Motor neuron (in vitro differentiated cells): ENCODE measurements around the gene CFAP52. TPM values are rescaled to one million over a fixed set of nuclear protein-coding genes. Genes with fewer than 3 reads are reported as not detected.
"Not testable (repeated sequence)": the region's sequence is repeated elsewhere in the genome, so short reads cannot be mapped to it uniquely, and the experiment has no call there.

Experiments used
- ATAC-seq, 8 experiments: fragments of 200-7000 bp; cut with Tn5 transposase; replicated peaks in 6 of 8; 2 replicates each; pipeline ENCODE4 v1.8.0; 2021; ENCODE audit warnings: mild to moderate bottlenecking in 8 of 8, moderate library complexity in 8 of 8
- H3K27ac ChIP-seq, 2 donors: fragments of 250-450 bp; sonication (Bioruptor Pico); 2 replicates each; pipeline ENCODE4 v1.9.0; 2021; ENCODE audit warnings: antibody characterized with exemption in 2 of 2, mild to moderate bottlenecking in 2 of 2, moderate library complexity in 1 of 2
- H3K4me1 ChIP-seq, 2 donors: fragments of 250-450 bp; sonication (Bioruptor Pico); replicated peaks in 1 of 2; 2 replicates each; pipeline ENCODE4 v1.6.1; 2021; ENCODE audit warnings: antibody characterized with exemption in 2 of 2, mild to moderate bottlenecking in 2 of 2, moderate library complexity in 1 of 2
- H3K4me3 ChIP-seq, 5 donors: fragments of 250-450 bp; sonication (Bioruptor Pico); 2 replicates each; pipeline ENCODE4 v1.9.0; 2021; ENCODE audit warnings: antibody characterized with exemption in 5 of 5, mild to moderate bottlenecking in 5 of 5, moderate library complexity in 4 of 5
- WGBS, 10 experiments: fragments of 450-650 bp; shearing (Covaris generic); methylation state at CpG; one replicate each; pipeline ENCODE4 v1.0.0; 2022; 5-methylcytosine and 5-hydroxymethylcytosine counted together
- in situ Hi-C, 9 experiments: fragments of 400-800 bp; cut with MboI; loops; one replicate each; pipeline ENCODE4 v1.15.0; 2021; ENCODE audit warnings: low sequenced_read_pairs in 9 of 9, low pct_unique_long_range_greater_than_20kb in 2 of 9; ENCODE audit not compliant: unreplicated experiment in 9 of 9
- total RNA-seq, 8 experiments: library from RNA; unstranded; fragments of 300-600 nt; gene quantifications; 2 replicates each; pipeline versions ENCODE4 v1.2.3 to v1.2.4, GENCODE V29; 2022

The CFAP52 gene
- total RNA-seq, 8 experiments from 2014 or later = 0.15 to 62.3 (median 0.71) TPM

- no peak overlapping the region for H3K27ac ChIP-seq
- 0 to 20% (median 4%) methylated on average over 1 to 4 of the region's 4 CpGs; no CpG with 5 or more reads in 2 of the 10 experiments for WGBS, 10 experiments
- peaks cover 2 to 5% of the 10 kb centered on the region in 2 donors for H3K4me1 ChIP-seq
- ATAC-seq = no peak
- in situ Hi-C loops = loop anchor here in 2 of 9 experiments (25.0 kb wide), 1 partner anchor 110 kb away; no protein-coding TSS in a partner anchor
- peak overlapping the region in 2 of 5 donors; percentile 72 to 93 for H3K4me3 ChIP-seq
Measured at GRCh38 chr17:9577373-9577709, 899 bp downstream of the CFAP52 start.

DNA sequence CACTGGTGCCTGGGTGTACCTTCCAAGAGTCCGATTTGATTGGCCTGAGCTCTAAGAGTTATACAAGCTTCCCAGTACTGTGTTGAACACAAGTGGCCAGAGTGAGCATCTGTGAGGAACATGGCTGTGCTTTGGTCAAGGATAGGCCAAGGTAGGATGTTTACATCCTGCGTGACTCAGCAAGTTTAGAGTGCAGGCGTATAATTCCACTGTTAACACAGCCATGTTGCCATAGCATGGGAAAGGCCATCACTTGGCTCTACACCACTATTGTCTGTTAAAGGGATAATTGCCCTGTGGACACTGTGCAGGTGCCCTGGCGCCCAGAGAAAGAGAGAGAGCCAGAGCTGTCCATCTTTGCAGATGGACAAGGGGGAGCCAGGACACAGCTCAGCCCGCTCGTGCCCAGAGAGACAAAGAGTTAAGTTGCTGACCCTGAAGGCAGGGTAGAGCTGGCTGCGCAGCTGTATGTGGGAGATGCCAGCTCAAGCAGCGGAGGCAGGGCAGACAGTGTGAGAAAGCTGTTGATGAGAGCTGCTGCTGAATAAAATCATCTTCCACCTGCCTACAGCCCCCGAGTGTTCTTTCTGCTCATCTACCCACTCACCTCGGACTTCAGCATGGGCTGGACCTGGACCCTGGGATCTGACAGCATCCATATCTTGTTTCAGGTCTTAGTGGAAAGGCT, 11.7 kb downstream of the CFAP52 start:
- in situ Hi-C loops = loop anchor here in 2 of 9 experiments (25.0 kb wide), 1 partner anchor 99 kb away; no protein-coding TSS in a partner anchor
- 8 to 100% (median 78%) methylated on average over 2 to 7 of the region's 10 CpGs for WGBS, 10 experiments
- no peak for ATAC-seq
- Histone ChIP-seq H3K4me3 (no peak overlapping the region), H3K27ac (no peak overlapping the region), H3K4me1 (no peaks in the 10 kb centered on the region)

DNA sequence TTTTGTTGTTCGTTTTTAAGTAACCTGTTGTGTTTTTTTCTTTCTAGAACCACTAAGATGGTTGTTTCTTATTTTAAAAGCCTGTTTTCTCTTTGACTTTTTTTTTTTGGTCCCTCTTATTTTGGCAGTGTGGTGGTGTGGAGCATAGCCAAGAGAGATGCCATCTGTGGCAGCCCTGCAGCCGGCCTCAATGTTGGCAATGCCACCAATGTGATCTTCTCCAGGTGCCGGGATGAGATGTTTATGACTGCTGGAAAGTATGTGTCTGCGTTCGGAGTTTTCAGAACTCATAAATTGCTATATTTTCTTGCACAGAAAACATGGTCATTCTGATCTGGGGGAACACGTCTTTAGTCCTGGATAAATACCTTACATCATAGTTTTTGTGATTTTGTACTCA, 17.6 kb downstream of the CFAP52 start:
- ATAC-seq = no peak
- in situ Hi-C loops = loop anchor here in 2 of 9 experiments (25.0 kb wide), 1 partner anchor 93 kb away; no protein-coding TSS in a partner anchor
- 20 to 92% (median 56%) methylated on average over 1 to 6 of the region's 6 CpGs; no CpG with 5 or more reads in 1 of the 10 experiments for WGBS, 10 experiments
- Histone ChIP-seq H3K27ac (no peak overlapping the region), H3K4me1 (no peaks in the 10 kb centered on the region), H3K4me3 (no peak overlapping the region)

DNA sequence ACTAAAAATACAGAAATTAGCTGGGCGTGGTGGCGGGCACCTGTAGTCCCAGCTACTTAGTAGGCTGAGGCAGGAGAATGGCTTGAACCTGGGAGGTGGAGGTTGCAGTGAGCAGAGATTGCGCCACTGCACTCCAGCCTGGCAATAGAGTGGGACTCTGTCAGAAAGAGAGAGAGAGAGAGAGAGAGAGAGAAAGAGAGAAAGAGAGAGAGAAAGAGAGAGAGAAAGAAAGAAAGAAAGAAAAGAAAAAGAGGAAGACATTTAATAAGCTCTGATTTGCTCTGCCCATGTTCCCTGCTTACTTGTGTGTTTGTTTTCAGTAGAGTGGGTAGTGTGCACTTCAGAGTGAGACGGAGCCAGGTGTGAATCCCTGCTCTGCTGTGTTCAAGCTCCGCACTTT, 21.2 kb downstream of the CFAP52 start:
- not testable (repeated sequence) for ATAC-seq, H3K27ac ChIP-seq, H3K4me3 ChIP-seq, H3K4me1 ChIP-seq
- in situ Hi-C loops = loop anchor here in 2 of 9 experiments (25.0 kb wide), 1 partner anchor 90 kb away; no protein-coding TSS in a partner anchor
- 28 to 100% (median 84%) methylated on average over 2 to 5 of the region's 5 CpGs; no CpG with 5 or more reads in 1 of the 10 experiments for WGBS, 10 experiments

DNA sequence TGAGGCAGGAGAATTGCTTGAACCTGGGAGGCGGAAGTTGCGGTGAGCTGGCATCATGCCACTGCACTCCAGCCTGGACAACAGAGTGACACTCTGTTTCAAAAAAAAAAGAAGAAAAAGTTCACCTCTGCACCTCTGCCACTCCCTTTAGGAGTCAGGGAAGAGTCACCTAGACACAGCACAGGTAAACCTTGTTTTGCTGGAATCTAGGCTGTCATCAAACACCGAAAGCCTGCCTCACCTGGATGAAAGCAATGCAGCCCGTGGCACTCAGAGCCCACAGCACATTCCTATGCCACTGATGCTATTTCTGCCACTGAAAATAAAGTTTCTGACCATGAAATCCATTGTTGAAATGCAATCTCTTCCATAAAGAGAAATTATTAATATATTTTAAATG, 22.2 kb downstream of the CFAP52 start:
- Histone ChIP-seq H3K4me3 (no peak overlapping the region), H3K4me1 (no peaks in the 10 kb centered on the region), H3K27ac (no peak overlapping the region)
- 20 to 89% (median 49%) methylated on average over 1 to 4 of the region's 4 CpGs; no CpG with 5 or more reads in 7 of the 10 experiments for WGBS, 10 experiments
- in situ Hi-C loops = loop anchor here in 2 of 9 experiments (25.0 kb wide), 1 partner anchor 89 kb away; no protein-coding TSS in a partner anchor
- no peak for ATAC-seq

GRCh38 chr17:9604583-9604982, 28.1 kb downstream of the CFAP52 start:
- H3K4me3 ChIP-seq, H3K27ac ChIP-seq, H3K4me1 ChIP-seq, ATAC-seq, in situ Hi-C loops: not testable (repeated sequence)
- 50 to 100% (median 82%) methylated on average over 1 to 5 of the region's 5 CpGs for WGBS, 10 experiments

DNA sequence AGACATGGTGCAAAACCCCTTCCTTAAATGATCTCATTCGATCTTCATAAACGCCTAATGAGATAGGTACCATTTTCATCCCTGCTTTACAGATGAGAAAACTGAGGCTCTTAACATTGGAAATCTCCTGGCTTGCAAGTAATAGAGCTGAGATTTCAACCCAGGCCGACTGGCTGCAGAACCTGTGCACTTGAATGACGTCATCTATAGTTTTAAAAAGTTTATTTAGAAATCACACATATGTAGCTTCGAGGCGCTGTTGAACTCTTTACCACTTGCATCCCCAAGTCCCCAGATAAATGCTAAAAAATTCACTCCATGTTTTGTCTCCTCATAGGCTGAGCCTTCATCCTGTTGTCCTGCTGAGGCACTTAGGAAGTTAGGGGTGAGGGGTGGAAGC, 30.0 kb downstream of the CFAP52 start:
- no peak for ATAC-seq
- H3K27ac ChIP-seq = no peak overlapping the region
- WGBS, 10 experiments = 57 to 100% (median 84%) methylated on average over 1 to 6 of the region's 6 CpGs; no CpG with 5 or more reads in 1 of the 10 experiments
- no peaks in the 10 kb centered on the region for H3K4me1 ChIP-seq
- in situ Hi-C loops = no loop called here
- H3K4me3 ChIP-seq = no peak overlapping the region

- 40 to 100% (median 74%) methylated on average over 1 to 5 of the region's 5 CpGs for WGBS, 10 experiments
- H3K4me1 ChIP-seq, ATAC-seq, H3K27ac ChIP-seq, in situ Hi-C loops, H3K4me3 ChIP-seq: not testable (repeated sequence)
Measured at GRCh38 chr17:9607058-9607457, 30.6 kb downstream of the CFAP52 start.

GRCh38 chr17:9611557-9611956, 35.1 kb downstream of the CFAP52 start:
- no peak overlapping the region for H3K4me3 ChIP-seq
- no peaks in the 10 kb centered on the region for H3K4me1 ChIP-seq
- in situ Hi-C loops = no loop called here
- H3K27ac ChIP-seq = no peak overlapping the region
- 0 to 100% (median 79%) methylated on average over 1 to 2 of the region's 2 CpGs for WGBS, 10 experiments
- no peak for ATAC-seq

DNA sequence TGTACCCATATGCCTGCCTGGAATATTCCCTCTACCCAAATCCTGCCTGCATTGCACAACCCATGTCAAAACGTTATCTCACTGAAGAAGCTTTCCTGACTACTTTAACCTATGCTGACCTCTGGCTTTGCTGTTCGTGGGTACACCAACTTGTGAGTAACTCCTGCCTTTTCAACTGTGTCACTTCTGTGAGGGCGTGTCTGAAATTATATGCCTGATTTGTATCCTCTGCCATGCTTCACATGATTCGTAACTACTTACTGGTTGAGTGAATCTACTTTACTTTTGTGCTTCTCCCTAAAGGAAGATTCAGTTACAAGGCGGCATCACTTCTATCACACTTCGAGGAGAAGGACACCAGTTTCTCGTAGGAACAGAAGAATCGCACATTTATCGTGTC, 35.6 kb downstream of the CFAP52 start:
- ATAC-seq = no peak
- in situ Hi-C loops = no loop called here

DNA sequence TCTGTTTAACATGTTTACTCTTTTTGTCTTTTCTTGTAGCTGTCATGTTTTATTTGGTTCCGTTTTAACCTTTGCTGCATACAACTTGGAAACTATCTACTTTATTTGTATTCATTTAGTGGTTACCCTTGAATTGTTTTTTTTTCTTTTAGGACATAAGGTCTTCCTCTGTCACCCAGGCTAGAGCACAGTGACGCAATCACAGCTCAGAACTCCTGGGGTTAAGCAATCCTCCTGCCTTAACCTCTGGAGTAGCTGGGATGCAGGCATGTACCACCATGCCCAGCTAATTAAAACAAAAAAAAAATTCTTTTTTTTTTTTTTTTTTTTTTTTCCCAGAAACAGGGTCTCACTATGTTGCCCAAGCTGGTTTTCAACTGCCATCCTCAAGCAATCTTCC, 39.0 kb downstream of the CFAP52 start:
- ATAC-seq = no peak
- in situ Hi-C loops = no loop called here

More for the DNA sequence above, 35.6 kb downstream of the CFAP52 start:
- no peaks in the 10 kb centered on the region for H3K4me1 ChIP-seq
- whole genome bisulfite sequencing, 10 experiments = 10 to 86% (median 71%) methylated on average over 2 to 9 of the region's 9 CpGs
- H3K27ac ChIP-seq = no peak overlapping the region
- H3K4me3 ChIP-seq = no peak overlapping the region

DNA sequence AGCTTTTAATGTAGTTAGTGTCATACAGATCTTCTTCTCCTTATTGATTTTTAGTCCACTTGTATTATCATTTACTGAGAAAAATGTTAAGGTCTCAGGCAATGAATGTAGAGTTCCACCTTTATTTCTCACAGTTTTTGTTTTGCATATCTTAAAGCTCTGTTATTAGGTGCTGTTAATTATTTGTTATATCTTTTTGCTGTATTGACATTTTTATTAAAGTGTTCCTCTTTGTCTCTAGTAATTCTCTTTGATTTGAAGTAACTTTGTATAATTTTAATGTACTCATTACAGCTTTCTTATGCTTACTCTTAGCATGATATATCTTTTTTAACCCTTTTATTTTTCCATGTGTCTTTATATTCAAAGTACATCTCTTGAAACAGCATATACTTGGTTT, 46.5 kb downstream of the CFAP52 start:
- Histone ChIP-seq H3K4me3 (no peak overlapping the region), H3K4me1 (no peaks in the 10 kb centered on the region), H3K27ac (no peak overlapping the region)
- in situ Hi-C loops = no loop called here
- no peak for ATAC-seq

More for the DNA sequence above, 39.0 kb downstream of the CFAP52 start:
- H3K27ac ChIP-seq = no peak overlapping the region
- 0 to 50% (median 32%) methylated on average over 1 to 2 of the region's 2 CpGs for WGBS, 10 experiments
- H3K4me3 ChIP-seq = no peak overlapping the region
- H3K4me1 ChIP-seq = no peaks in the 10 kb centered on the region

GRCh38 chr17:9628509-9628908, 52.1 kb downstream of the CFAP52 start:
- no peaks in the 10 kb centered on the region for H3K4me1 ChIP-seq
- H3K4me3 ChIP-seq = no peak overlapping the region
- no peak overlapping the region for H3K27ac ChIP-seq
- in situ Hi-C loops = no loop called here
- 0 to 100% (median 87%) methylated on average over 1 to 9 of the region's 10 CpGs; no CpG with 5 or more reads in 1 of the 10 experiments for WGBS, 10 experiments
- peak in 1 of 8 experiments; percentile 34 for ATAC-seq

- in situ Hi-C loops = no loop called here
- Histone ChIP-seq H3K4me1 (no peaks in the 10 kb centered on the region), H3K27ac (no peak overlapping the region), H3K4me3 (no peak overlapping the region)
- 77 to 89% (median 83%) methylated on average over 2 to 11 of the region's 11 CpGs; no CpG with 5 or more reads in 5 of the 10 experiments for WGBS, 10 experiments
- no peak for ATAC-seq
Measured at GRCh38 chr17:9632741-9633140, 56.3 kb downstream of the CFAP52 start.
